ENCODE measurements around the gene PHF11.

PHF11 gene

DNA sequence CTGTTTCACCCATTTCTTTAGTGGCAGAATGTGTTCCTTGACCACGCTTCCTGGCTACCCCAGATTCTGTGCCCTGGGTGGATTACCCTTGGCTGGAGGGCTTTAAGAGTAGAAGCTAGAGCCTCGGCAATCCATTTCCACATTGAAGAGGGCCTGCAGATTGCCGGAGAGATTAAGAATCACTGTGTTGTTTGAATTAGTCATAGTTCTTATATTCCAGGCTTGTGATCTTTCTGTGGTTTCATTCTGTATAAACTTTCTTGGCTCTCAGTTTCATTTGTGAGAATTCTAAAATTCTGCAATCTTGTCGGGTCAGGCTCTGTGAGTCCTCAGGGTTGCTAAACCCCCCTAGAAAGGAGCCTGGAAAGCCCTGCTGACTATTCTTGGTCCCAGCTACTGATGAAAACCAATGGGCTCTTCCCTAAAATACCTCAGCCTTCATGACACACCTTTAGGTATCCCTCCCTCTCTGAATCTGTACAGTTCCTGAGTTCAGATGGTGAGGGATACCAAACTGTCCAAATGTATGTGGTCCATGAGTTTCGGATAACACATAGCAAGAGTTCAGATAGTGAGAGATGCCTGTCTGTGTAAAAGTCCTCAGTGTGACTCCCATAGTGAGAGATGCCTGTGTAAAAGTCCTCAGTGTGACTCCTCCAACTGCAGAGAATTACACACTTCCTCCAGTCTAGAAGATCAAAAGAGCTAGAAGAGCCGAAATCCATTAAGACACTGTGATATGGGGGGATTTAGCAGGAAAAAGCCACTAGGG, 4.3 kb downstream of the PHF11 start:
- peak; percentile 56 for DNase-seq

DNA sequence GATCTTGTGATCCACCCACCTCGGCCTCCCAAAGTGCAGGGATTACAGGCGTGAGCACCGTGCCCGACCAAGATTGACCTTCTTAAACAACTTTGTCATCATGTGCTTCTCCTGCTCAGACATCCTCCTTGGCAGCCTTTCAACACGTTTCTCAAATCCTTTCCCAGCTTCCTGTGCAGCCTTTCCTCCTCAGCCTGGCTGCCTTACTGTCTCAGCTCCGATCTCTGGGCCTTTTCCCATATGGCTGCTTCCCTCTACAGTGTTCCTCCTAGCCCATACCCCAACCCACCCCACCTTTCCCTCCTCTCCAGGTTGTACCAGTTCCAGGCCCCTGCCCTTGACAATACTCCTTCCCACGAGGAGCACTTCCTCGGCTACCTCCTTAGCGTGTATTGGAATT, 7.2 kb downstream of the PHF11 start:
- no peak for DNase-seq

DNA sequence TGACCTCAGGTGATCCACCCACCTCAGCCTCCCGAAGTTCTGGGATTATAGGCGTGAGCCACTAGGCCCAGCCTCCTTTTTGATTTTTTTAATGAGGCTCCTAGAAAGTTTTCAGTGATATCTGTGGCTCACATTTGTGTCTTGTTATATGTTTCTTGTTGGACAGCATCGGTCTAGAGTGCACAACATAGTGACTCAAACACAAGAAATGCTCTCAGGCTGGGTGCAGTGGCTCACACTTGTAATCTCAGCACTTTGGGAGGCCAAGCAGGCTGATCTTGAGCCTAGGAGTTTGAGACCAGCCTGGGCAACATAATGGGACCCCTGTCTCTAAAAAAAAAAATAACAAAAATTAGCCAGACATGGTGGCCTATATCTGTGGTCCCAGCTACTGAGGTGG, 8.2 kb downstream of the PHF11 start:
- DNase-seq = no peak

DNA sequence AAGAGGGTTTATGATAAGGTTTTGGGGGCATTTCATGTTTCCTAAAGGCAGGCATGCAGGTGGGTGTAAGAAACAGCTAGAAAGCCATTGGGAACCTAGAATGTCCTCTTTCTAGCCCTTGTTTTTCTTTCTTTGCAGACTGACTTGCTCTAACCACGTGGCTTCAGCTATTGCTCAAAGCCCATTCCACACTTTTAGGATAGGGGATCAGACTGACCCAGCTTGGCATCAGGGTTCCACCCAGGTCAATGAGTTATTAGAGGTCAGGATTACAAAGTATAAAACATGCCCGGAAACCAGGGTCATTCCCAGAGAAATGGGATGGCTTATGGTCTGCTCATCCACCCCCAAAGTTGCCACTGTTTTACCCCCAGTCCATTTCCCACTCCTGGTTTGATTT, 16.8 kb downstream of the PHF11 start:
- DNase-seq = no peak

DNA sequence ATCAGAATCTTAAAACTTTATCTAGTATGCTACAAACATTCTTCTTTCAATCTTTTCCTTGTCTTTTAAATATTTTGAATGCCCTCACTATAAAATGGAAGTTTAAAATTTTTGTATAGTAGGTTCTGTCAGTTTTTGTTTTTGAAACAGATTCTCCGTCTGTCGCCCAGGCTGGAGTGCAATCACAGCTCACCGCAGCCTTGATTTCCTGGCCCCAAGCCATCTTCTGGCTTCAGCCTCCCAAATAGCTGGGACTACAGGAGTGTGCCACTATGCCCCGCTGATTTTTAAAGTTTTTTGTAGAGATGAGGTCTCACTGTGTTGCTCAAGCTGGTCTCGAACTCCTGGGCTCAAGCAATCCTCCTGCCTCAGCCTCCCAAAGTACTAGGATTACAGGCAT, 20.7 kb downstream of the PHF11 start:
- no peak for DNase-seq

DNA sequence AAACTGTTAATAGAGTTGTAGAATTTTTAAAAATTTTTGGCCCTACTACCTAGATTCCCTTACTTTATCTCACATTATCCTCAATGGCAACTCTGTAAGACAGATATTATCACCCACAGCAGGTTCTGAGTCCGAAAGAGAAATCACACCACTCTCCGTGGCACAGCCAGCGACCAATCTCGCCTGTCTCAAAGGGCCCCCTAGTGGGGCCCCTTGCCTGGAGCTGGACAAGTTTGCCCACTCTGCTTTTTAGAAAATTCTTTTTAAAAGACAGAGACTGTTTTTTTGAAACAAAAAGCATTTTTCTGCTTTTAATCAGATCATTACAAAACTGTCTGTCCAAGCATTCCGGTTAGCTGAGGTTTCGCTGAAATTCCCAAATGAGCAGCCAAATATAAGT, 21.7 kb downstream of the PHF11 start:
- no peak for DNase-seq

DNA sequence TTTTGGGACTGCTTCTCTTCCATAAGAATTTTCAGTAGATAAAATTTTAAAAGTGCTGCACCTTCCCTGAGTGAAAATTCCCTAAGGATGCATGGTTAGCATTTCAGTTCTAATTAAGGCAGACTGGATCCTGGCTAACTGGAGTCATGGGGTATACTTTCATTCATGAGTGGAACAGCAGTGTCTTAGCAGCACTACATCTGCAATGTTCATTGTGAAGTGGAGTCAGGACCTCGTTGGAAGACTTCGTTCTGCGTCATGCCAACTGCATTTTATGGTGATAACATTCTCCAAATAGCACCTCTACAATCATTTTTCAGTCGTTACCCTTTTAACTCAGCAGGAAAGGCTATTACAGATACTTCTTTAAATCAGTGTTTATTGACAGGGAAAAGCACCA, 25.5 kb downstream of the PHF11 start:
- DNase-seq = no peak

DNA sequence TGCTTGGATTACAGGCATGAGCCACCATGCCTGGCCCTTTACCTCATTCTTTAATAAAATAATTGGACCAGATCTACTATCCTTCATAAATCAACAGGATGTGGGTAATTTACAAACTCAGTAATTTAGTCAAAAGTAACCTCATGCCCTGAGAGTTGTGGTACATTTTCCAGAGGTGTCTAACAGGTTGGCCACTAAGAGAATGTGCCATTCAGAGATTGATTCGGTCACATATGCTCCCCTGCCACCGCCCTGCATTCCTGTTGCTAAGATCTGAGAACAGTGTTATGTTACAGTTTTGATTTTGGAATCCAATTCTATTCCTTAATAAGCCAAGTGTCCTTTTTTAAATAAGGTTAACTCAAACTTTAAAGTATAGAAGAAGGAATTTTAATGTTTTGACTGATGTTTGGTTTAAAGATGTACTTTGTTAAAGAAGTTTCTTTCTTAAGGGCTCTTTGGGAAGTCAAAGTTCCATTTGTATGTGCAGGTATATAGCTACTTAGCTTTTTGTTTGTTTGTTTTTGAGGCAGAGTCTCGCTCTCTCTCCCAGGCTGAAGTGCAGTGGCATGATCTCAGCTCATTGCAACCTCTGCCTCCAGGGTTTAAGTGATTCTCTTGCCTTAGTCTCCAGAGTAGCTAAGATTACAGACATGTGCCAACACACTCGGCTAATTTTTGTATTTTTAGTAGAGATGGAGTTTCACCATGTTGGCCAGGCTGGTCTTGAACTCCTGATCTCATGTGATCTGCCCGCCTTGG, 29.2 kb downstream of the PHF11 start:
- no peak for DNase-seq

DNA sequence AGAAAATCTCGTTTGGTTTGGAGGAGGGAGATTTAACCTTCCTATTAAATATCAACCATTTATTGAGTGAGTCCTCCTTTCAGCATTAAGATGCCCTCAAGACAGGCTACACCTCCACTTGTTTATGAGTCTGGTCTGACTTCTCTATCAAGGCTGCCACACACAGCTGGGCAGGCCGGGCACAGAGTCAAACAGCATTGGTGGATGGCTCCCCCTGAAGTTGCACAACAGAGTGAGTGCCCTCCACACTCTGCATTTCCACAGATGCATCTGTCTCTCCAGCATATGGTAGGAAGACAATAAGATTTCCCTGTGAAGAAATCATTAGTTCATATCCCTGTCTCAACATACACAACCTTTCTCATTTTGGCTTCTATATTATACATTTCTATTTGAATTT, 31.4 kb downstream of the PHF11 start:
- DNase-seq = no peak

DNA sequence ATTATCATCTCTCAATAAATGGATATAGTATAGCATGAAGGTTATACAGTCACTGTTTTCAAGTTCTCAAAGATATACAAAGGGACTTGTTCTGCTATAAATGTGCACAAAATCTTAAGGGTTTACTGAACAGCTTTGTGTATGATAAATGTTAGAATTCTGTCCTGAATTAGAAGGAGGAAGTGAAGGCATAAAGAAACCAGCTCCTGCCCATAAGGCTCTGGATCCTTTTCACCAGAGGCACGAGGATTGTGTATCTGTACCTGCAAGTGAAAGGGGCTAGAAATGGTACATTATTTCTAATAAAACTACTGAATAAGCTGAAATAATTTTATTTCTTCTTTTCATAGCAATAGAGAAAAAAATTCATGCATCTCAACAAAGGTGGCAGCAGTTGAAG, 32.4 kb downstream of the PHF11 start:
- no peak for DNase-seq

DNA sequence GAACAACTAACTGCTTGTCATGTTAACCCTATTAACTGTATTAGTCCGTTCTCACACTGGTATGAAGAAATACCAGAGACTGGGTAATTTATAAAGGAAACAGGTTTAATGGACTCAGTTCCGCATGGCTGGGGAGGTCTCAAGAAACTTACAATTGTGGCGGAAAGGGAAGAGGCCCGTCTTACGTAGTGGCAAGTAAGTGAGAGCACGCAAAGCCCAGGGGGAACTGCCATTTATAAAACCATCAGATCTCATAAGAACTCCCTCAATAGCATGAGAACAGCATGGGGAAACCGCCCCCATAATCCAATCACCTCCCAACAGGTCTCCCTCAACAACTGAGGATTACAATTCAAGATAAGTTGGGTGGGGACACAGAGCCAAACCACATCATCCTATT, 34.7 kb downstream of the PHF11 start:
- no peak for DNase-seq

DNA sequence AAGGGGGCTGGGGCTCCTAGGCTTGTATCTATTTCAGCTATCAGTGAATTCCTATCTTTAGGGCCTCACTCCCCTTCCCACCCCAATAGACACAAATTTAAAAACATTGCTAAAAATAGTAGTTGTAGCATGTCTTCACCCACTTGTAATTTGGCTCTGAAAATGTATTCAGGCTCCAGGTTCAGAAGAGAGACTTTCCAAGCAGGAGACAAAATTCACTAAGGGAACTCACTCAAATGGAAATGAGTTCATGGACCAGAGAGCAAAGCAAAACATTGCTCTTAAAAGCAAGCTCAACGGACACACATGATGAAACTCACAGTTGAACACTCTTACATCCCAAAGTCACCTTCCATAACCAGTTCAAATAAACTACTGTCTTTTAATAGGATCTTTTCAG, 36.8 kb downstream of the PHF11 start:
- no peak for DNase-seq

DNA sequence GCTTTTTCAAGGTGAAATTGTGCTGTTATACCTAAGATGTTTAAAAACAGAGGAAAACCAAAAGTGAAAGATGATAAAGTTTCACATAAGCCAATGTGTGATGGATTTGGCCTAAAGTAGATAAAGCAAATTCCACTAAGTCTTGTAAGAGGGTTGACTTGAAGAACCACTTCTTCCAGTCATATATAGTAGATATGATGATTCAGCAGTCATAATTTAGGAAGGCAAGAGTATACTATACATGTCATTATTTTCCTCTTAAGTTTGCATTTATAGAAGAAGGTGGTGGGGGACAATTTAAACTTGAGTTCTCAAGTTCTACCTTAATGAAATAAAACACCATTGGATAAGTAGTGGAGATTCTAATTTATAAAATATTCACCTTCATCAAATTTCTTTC, 37.3 kb downstream of the PHF11 start:
- DNase-seq = no peak

DNA sequence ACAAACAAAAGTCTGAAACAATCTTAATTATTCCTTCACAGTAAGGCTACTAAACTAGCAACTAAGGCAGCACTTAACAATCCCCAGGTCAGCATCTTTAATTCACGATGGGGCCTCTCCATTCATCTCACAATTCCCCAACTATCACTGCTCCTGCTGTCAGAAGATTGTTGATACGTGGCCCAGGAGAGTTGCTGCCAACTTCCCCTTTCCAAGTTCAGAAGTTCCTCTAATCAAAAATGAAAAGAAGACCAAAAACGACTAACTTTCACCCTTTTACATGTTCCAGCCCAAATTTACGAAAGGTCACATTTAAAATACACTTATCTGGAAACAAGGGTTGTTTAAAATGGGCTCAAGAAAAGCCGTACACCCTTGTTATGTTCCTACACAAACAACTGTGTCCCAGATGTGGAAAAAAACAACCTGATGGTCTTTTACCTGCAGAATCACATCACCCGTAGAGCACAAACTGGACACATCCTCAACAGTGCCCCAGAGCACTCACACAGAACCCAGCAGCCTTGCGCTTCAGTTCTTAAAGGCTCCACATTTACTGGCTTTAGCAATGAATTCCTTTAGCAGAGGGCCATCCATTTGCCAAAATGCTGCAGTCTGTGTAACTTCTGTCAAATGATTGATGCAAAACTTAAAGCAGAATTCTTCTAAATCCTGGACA, 38.0 kb downstream of the PHF11 start:
- no peak for DNase-seq

DNA sequence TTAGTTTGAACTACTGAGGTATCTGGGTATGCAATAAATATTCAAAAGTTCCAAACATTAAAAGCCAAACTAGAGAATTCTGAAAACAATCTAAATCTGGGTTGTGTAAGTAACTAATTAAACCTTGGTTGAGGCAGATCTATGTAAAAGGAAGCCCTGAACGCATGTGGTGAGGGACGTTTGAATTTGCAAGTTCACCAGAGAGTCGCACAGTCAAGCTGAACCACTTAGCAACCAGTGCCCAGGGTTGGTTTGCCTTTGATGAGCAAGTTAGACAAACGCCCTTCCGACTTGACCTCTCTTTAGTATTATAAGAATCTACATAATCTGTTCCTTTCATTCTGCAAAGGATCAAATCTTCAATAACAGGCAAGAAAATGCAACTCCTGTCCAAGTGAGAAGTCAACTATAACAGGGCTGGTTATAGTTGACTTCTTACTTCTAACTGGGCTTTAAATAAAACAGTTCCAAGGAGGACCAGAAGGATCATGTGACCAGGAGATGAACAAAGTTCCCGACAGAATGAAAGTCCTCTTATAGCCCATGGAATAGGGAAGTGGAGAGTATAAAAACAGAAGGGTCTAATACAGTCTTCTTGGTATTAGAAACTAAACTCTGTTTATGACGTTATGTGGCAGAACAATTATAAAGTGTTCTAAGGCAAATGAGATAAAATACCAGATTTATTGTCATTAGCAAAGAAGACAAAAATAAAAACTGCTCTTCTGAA, 40.6 kb downstream of the PHF11 start:
- no peak for DNase-seq

DNA sequence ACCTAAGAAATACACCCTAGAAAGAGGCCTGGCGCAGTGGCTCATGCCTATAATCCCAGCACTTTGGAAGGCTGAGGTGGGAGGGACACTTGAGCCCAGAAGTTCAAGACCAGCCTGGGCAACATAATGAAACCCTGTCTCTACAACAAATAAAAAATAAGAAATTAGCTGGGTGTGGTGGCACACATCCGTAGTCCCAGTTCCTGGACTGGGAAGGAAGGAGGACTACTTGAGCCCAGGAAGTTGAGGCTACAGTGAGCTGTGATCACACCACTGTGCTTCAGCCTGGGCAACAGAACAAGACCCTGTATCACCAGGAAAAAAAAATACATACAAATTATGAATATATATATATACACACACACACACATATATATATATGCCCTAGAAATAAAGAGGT, 42.7 kb downstream of the PHF11 start:
- no peak for DNase-seq

DNA sequence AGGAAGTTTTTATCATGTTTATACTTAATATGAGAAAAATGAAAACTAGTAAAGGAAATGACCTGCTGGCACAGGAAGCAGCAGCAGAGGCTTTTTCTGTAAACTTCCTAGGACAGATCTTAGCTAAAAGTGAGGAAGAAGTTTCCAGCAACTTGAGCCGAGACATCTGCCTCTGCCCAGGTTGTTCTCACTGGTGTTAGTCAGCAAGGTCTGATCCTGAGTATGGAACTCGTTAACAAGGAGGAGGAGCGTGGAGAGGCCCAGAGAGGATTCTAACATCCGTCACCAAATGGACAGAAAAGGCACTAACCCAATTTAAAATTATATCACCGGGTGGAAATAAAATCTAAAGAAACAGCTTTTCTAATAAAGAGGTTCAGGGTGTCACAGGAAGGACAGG, 43.6 kb downstream of the PHF11 start:
- DNase-seq = no peak

DNA sequence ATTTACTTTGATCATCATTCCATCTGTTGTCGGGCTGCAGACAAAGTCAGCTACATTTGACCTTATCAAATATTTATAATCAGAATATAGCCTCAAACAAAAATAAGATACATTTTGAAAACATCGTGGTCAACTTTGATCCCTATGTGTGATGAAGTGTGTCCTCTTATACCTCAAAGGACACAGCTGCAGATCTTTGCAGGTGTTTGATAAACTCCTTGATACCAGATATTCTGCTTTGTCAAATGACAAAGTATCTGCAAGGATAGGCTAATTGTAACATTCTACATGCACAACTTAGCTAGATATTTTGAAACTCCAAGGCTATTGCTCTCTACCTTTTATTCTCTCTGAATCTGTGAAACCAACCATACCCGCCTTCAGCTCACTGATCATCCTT, 44.0 kb downstream of the PHF11 start:
- DNase-seq = no peak

DNA sequence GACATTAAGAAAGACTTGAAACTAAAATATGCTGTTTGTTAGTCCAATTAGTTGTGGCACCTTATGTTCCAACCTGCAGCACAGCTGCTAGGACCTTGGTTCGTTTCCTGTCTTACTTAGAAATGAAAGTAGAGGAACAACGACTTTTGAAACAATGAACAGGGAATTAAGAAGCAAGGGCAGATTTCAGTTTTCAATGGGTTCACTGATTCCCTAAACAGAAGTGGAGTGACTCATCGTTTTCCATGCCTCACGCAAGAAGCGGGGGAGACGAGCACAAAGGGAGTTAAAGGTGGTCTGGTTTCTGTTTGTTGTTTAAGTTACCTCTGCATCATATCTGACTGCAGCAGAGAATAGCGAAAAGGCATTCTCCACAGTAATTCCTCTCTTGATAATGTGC, 44.8 kb downstream of the PHF11 start:
- DNase-seq = no peak

DNA sequence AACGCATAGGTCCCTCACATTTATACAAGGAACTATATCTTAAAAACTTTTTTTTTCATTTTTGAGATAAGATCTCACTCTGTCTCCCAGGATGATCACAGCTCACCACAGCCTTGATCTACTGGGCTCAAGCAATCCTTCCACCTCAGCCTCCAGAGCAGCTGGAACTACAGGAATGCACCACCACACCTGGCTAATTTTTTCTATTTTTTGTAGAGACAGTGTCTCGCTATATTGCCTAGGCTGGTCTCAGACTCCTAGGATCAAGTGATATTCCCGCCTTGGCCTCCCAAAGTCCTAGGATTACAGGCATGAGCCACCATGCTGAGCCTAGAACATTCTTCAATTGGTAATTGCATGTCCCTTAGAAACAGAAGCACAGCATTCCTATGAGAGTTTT, 47.9 kb downstream of the PHF11 start:
- DNase-seq = no peak

DNA sequence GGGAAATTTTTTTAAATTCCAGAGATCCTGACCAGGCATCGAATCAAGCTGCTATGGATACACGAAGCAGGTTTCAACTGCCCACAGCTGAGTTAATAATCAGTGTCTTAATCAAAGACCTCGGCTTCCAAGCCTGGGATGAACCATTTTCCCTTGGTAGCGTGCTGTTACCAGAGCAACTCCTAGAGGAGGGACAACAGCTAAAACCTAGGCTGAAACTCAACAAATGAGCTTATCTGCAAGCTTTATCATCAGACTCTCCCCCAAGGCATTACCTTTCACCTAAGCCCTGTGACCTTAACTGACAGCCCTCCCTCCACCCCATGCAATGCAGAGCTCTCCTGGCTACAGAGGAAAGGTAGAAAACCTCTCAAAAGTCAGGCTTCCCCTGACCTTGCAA, 49.9 kb downstream of the PHF11 start:
- no peak for DNase-seq

DNA sequence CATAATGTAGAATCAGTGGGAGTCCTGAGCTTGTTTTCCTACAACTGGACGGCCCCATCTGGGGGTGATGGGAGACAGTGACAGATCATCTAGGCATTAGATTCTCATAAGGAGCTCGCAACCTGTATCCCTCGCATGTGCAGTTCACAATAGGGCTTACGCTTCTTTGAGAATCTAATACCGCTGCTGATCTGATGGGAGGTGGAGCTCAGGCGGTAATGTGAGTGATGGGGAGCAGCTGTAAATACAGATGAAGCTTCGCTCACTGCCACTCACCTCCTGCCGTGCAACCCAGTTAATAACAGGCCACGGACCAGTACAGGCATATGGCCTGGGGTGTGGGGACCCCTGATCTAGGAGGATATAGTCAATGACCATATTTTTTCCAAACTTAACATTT, 50.8 kb downstream of the PHF11 start:
- no peak for DNase-seq

DNA sequence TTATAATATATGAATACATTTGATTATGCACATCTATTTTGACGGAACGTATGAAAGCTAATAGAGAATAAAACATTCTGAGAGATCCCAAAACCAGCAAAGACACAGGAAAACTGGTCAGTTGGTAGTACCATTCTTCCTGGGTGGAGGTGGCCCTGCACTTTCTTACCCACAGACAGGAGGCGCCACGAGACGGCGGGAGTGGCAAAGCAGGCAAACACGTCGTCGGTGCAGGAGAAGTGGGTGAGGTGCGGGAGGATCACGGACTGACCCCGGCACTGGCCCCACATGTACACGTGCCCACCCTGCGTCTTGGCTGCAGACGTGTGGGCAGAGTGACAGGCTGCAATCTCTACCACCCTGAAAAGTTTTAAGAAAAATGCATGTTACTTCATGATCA, 53.5 kb downstream of the PHF11 start:
- no peak for DNase-seq

Measured in amniotic stem cell (primary cell).